Measurements from ENCODE around the gene GABARAP.

DNA sequence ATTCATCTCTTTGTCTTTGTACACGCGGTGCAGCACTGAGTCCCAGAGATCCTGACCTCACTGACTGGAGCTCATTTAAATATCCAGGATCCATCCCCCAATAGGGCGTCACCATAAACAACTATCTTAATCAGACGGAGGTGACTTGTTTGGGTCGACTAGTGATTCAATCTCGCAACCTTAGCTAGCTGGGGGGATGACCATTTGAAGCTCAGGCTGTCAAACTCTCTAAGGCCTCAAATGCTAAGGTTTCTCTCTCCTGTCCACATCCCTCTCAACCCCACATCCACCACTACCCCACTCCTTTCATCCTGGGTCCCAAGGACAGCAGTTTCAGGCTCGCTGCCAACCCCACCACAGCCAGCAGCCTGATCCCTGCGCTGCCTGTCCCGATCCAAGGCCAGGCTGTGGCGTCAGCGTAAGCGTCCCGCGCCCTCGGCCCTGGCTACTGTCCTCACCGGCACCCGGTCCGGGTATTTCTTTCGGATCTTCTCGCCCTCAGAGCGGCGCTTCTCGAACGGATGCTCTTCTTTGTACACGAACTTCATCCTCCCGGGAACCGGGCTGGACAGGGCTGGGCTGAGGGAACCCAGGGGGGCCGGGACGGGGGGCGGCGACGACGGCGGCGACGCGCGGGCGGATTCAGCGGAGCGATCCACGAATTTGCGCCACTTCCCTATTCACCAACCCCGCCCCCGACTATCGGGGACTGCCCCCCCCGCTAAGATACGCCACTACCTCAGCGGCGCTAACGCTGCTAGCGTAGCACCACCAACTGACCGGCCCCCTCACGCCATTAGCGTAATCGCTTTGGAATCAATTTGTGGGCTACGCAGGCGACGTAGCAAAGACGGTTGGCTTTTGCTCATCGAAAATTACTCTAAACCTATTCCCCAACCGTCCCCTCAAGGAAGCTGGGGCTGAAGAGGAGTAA is at the start of gene GABARAP:
- TF ChIP-seq, protein P1, sequence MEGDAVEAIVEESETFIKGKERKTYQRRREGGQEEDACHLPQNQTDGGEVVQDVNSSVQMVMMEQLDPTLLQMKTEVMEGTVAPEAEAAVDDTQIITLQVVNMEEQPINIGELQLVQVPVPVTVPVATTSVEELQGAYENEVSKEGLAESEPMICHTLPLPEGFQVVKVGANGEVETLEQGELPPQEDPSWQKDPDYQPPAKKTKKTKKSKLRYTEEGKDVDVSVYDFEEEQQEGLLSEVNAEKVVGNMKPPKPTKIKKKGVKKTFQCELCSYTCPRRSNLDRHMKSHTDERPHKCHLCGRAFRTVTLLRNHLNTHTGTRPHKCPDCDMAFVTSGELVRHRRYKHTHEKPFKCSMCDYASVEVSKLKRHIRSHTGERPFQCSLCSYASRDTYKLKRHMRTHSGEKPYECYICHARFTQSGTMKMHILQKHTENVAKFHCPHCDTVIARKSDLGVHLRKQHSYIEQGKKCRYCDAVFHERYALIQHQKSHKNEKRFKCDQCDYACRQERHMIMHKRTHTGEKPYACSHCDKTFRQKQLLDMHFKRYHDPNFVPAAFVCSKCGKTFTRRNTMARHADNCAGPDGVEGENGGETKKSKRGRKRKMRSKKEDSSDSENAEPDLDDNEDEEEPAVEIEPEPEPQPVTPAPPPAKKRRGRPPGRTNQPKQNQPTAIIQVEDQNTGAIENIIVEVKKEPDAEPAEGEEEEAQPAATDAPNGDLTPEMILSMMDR (tag by site-specific recombination; IDR thresholded peaks at IDR 0.05), result no peak
- no peak for TF ChIP-seq ZNF140 (tag by site-specific recombination; IDR thresholded peaks at IDR 0.05)
- no peak for TF ChIP-seq ZNF174 (tag by site-specific recombination; IDR thresholded peaks at IDR 0.05)
- TF ChIP-seq, protein P2, sequence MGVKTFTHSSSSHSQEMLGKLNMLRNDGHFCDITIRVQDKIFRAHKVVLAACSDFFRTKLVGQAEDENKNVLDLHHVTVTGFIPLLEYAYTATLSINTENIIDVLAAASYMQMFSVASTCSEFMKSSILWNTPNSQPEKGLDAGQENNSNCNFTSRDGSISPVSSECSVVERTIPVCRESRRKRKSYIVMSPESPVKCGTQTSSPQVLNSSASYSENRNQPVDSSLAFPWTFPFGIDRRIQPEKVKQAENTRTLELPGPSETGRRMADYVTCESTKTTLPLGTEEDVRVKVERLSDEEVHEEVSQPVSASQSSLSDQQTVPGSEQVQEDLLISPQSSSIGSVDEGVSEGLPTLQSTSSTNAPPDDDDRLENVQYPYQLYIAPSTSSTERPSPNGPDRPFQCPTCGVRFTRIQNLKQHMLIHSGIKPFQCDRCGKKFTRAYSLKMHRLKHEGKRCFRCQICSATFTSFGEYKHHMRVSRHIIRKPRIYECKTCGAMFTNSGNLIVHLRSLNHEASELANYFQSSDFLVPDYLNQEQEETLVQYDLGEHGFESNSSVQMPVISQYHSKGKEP (tag by site-specific recombination; IDR thresholded peaks at IDR 0.05), result no peak
- TF ChIP-seq ZNF202 (tag by site-specific recombination; IDR thresholded peaks at IDR 0.05; ENCODE audit: borderline replicate concordance), result no peak
- TF ChIP-seq ZNF292 (tag by site-specific recombination; IDR thresholded peaks at IDR 0.05; ENCODE audit: borderline replicate concordance, low read depth), result no peak
- TF ChIP-seq ZNF660 (tag by site-specific recombination; IDR thresholded peaks at IDR 0.05), result 0 out of 2 replicates have a peak, but pooled peaks have one; percentile 44
- no peak for TF ChIP-seq ZNF266 (tag by site-specific recombination; IDR thresholded peaks at IDR 0.05; ENCODE audit: low read depth)
- TF ChIP-seq, protein P3, sequence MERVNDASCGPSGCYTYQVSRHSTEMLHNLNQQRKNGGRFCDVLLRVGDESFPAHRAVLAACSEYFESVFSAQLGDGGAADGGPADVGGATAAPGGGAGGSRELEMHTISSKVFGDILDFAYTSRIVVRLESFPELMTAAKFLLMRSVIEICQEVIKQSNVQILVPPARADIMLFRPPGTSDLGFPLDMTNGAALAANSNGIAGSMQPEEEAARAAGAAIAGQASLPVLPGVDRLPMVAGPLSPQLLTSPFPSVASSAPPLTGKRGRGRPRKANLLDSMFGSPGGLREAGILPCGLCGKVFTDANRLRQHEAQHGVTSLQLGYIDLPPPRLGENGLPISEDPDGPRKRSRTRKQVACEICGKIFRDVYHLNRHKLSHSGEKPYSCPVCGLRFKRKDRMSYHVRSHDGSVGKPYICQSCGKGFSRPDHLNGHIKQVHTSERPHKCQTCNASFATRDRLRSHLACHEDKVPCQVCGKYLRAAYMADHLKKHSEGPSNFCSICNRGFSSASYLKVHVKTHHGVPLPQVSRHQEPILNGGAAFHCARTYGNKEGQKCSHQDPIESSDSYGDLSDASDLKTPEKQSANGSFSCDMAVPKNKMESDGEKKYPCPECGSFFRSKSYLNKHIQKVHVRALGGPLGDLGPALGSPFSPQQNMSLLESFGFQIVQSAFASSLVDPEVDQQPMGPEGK (tag by site-specific recombination; IDR thresholded peaks at IDR 0.05), result peak; percentile 98
- TF ChIP-seq TCF7L2 (IDR thresholded peaks at IDR 0.05; ENCODE audit: borderline replicate concordance, low read depth, low read length), result no peak
- TF ChIP-seq ZNF560 (tag by site-specific recombination; IDR thresholded peaks at IDR 0.05; ENCODE audit: borderline replicate concordance), result no peak
- TF ChIP-seq YY1 (tag by site-specific recombination; IDR thresholded peaks at IDR 0.05), result no peak
- peak; percentile 79 for TF ChIP-seq ZNF24 (tag by site-specific recombination; IDR thresholded peaks at IDR 0.05)
